H1 (cell line): Measurements from ENCODE around the gene YIF1A. TPM values are rescaled to one million over a fixed set of nuclear protein-coding genes. Genes with fewer than 3 reads are reported as not detected.

ENCODE experiments used
- BRCA1 ChIP-seq: IDR thresholded peaks from 2 replicates; pipeline ENCODE4 v1.6.1; 2012; ENCODE audit warnings: low read depth, low read length, improper control_type of control experiment
- CBX5 ChIP-seq: fragments of 300-800, 300-1000 bp; sonication (generic); IDR thresholded peaks from 2 replicates; pipeline ENCODE4 v1.7.1; 2016; ENCODE audit warnings: antibody characterized with exemption, low read length, low read depth
- CBX8 ChIP-seq: fragments of 300-800, 300-1000 bp; sonication (generic); IDR thresholded peaks from 2 replicates; pipeline ENCODE4 v1.7.1; 2016; ENCODE audit warnings: low read depth, low read length, borderline replicate concordance
- CTBP2 ChIP-seq: IDR thresholded peaks from 2 replicates; pipeline ENCODE4 v1.7.0; 2011; ENCODE audit warnings: borderline replicate concordance, mild to moderate bottlenecking, moderate library complexity, mixed read lengths, low read length; ENCODE audit not compliant: insufficient read depth, insufficient read length
- EGR1 ChIP-seq: IDR thresholded peaks from 2 replicates; pipeline ENCODE4 v1.6.1; 2011; ENCODE audit warnings: low read depth, low read length, borderline replicate concordance
- HDAC2 ChIP-seq, 2 experiments: fragments of 300-600 bp in 1 of 2; sonication (generic) in 1 of 2; IDR thresholded peaks; 2 replicates each; pipeline ENCODE4 v1.6.1; 2011 to 2012; ENCODE audit warnings: low read depth in 2 of 2, low read length in 2 of 2, mild to moderate bottlenecking in 2 of 2, moderate library complexity in 2 of 2, borderline replicate concordance in 1 of 2, inconsistent platforms in 1 of 2
- JUN ChIP-seq: IDR thresholded peaks from 2 replicates; pipeline ENCODE4 v1.6.1; 2011; ENCODE audit warnings: low read depth, mild to moderate bottlenecking, improper control_type of control experiment, low read length
- JUND ChIP-seq: IDR thresholded peaks from 2 replicates; pipeline ENCODE4 v1.6.1; 2011; ENCODE audit warnings: mild to moderate bottlenecking, improper control_type of control experiment, low read length
- KDM5A ChIP-seq: fragments of 200-600 bp; IDR thresholded peaks from 2 replicates; pipeline ENCODE4 v1.7.1; 2012; ENCODE audit warnings: mild to moderate bottlenecking, low read length, inconsistent platforms, mixed read lengths
- MAFK ChIP-seq: IDR thresholded peaks from 2 replicates; pipeline ENCODE4 v1.6.1; 2012; ENCODE audit warnings: low read depth, mild to moderate bottlenecking, improper control_type of control experiment, low read length
- NRF1 ChIP-seq: IDR thresholded peaks from 2 replicates; pipeline ENCODE4 v1.6.1; 2011; ENCODE audit warnings: mild to moderate bottlenecking, low read depth, low read length, improper control_type of control experiment
- PHF8 ChIP-seq: fragments of 200-600 bp; sonication (generic); conservative IDR thresholded peaks from 2 replicates; pipeline ENCODE4 v1.7.1; 2012; ENCODE audit warnings: low read depth, mild to moderate bottlenecking, inconsistent platforms, low read length, moderate library complexity
- POLR2AphosphoS5 ChIP-seq: IDR thresholded peaks from 2 replicates; pipeline ENCODE4 v1.6.1; 2011; ENCODE audit warnings: low read depth, low read length
- POU5F1 ChIP-seq: IDR thresholded peaks from 2 replicates; pipeline ENCODE4 v1.6.1; 2011; ENCODE audit warnings: low read depth, mild to moderate bottlenecking, low read length, moderate library complexity
- RFX5 ChIP-seq: IDR thresholded peaks from 2 replicates; pipeline ENCODE4 v1.6.1; 2011; ENCODE audit warnings: low read depth, low read length, improper control_type of control experiment, borderline replicate concordance
- YY1 ChIP-seq: IDR thresholded peaks from 2 replicates; pipeline ENCODE4 v1.6.1; 2011; ENCODE audit warnings: low read depth, mild to moderate bottlenecking, low read length
- ZNF274 ChIP-seq: IDR thresholded peaks from 2 replicates; pipeline ENCODE4 v1.7.0; 2012; ENCODE audit warnings: low read length, borderline replicate concordance; ENCODE audit errors: extremely low read depth
- polyA plus RNA-seq, 7 experiments: library from polyadenylated mRNA; depleted of rRNA in 3 of 7; stranded (reverse) in 5 of 7; unstranded in 2 of 7; fragments of >200 nt in 5 of 7; fragments of 200-250 nt in 2 of 7; gene quantifications; 1 replicate in 5 of 7; 2 replicates in 1 of 7; 4 replicates in 1 of 7; pipeline versions ENCODE4 v1.2.1 to v1.2.3, GENCODE V29; 2011 to 2013; ENCODE audit warnings: missing spikeins in 2 of 7, mixed read lengths in 2 of 7
- total RNA-seq: library from RNA; stranded (reverse); fragmentation: NEBNext Ultra II Directional; extraction: Animal tissue kit (Norgen Biotek cat#: 25700); gene quantifications from 2 replicates; pipeline ENCODE4 v1.2.1, GENCODE V29; 2021
- TF ChIP-seq, protein P1 (sequence below): IDR thresholded peaks from 2 replicates; pipeline ENCODE4 v1.6.1; 2012; ENCODE audit warnings: inconsistent platforms
- TF ChIP-seq, protein P2 (sequence below): IDR thresholded peaks from 2 replicates; pipeline ENCODE4 v1.6.1; 2012; ENCODE audit warnings: low read length, inconsistent platforms

Gene YIF1A
- total and polyA plus RNA-seq, 2 of the 8 experiments (the other 6 are each of a cell fraction or from before 2014, with no cell fraction given) = 70.1 to 178 TPM

DNA sequence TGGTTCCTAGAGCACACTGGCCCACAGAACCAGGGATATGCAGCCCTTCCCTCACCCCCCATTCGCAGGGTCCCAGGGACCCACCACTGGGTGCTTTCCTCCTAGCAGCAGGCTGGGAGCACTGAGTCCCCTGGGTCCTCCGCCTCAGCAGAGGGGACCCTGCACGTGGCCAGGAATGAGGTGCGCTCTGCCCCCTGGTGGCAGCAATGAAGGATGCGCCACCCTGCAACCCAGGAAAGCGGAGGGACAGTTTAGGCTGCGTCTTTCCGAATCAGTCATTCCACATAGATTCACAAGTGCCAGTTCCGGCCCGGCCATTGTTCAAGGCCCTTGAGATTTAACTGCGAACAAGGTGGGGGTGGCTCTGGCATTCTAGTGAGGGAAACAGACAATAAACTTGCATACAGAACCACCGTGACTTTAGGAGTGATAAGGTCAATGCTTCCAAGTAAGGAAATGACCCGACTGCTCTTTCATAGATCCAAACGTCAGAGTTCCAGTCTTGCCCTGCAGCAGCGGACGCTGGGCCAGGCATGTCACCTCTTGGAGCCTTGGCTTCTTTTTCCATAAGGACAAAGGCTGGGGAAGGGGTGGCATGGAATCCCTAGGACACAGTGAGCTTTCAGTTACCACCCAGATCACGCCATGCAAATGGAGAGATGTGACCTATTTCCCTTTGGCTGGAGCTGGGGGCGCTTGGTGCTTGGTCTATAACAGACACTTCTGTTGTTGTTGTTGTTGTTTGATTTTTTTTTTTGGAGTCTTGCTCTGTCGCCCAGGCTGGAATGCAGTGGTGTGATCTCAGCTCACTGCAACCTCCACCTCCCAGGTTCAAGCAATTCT is 39.6 kb upstream of the YIF1A start (continued):
- TF ChIP-seq BRCA1 (no peak), CBX8 (no peak), CTBP2 (no peak), RFX5 (no peak), ZNF274 (no peak), YY1 (peak; percentile 38), KDM5A (no peak), JUN (no peak), MAFK (no peak), NRF1 (no peak), CBX5 (no peak), POLR2AphosphoS5 (no peak; the same call in 1 of the 2 replicates), EGR1 (no peak), PHF8 (no peak), HDAC2 (IDR thresholded peaks at IDR 0.05; ENCODE audit: borderline replicate concordance in 1 of 2, low read depth in 2 of 2, low read length in 2 of 2) (no peak), JUND (no peak), POU5F1 (no peak)
- TF ChIP-seq, protein P1, sequence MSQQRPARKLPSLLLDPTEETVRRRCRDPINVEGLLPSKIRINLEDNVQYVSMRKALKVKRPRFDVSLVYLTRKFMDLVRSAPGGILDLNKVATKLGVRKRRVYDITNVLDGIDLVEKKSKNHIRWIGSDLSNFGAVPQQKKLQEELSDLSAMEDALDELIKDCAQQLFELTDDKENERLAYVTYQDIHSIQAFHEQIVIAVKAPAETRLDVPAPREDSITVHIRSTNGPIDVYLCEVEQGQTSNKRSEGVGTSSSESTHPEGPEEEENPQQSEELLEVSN = peak; percentile 91
- TF ChIP-seq, protein P2, sequence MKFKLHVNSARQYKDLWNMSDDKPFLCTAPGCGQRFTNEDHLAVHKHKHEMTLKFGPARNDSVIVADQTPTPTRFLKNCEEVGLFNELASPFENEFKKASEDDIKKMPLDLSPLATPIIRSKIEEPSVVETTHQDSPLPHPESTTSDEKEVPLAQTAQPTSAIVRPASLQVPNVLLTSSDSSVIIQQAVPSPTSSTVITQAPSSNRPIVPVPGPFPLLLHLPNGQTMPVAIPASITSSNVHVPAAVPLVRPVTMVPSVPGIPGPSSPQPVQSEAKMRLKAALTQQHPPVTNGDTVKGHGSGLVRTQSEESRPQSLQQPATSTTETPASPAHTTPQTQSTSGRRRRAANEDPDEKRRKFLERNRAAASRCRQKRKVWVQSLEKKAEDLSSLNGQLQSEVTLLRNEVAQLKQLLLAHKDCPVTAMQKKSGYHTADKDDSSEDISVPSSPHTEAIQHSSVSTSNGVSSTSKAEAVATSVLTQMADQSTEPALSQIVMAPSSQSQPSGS = peak; percentile 74; the same call in 1 of the 2 replicates
